Thyroid gland (tissue), 4 donors: ENCODE measurements around the gene ZFP37.
"Not testable (repeated sequence)": the region's sequence is repeated elsewhere in the genome, so short reads cannot be mapped to it uniquely, and the experiment has no call there.

Experiments used
- POLR2A ChIP-seq, 2 donors: fragments of 450-650 bp; IDR thresholded peaks; one replicate each; pipeline ENCODE4 v1.6.1; 2017; ENCODE audit warnings: antibody characterized with exemption in 2 of 2, mild to moderate bottlenecking in 2 of 2, moderate library complexity in 1 of 2
- TF ChIP-seq, protein P1 (sequence below), 6 experiments: fragments of 200-600 bp in 3 of 6; fragments of 450-650 bp in 3 of 6; sonication (generic) in 3 of 6; IDR thresholded peaks; one replicate each; pipeline ENCODE4 v1.5.1; 2016 to 2019; ENCODE audit warnings: antibody characterized with exemption in 6 of 6, mild to moderate bottlenecking in 2 of 6, inconsistent platforms in 1 of 6, moderate library complexity in 1 of 6

DNA sequence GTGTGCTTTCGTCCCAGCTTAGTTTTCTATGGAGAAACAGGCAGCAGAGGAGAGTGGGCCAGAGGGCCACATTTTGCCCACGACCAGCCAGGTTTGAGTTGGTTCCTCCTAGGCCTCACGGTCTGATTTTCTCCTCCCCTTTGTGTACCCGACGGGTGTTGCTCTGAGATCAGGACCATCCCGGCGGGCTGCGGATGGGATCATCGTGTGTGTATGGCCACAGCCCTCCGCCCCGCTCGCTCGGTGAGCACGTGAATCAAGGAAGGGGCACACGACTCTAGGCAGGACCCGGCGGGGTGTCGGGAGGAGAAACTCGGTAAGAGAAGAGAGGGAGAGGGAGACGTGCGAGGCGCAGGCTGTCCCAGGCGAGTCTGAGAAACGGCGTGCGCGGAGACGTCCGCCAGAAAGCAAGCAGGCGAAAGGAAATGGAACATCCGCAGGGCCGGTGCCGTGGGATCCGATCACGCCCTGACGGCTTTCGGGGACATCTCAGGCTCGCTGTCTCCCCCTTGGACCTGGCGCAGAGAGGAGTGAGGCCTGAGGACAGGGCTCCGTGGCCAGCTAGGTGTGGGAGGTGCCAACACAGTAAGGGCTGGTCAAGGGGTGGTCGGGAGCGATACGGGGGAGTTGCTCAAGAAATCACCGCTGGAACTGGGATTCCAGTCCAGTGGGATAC, 5.9 kb upstream of the ZFP37 start:
- TF ChIP-seq, protein P1, sequence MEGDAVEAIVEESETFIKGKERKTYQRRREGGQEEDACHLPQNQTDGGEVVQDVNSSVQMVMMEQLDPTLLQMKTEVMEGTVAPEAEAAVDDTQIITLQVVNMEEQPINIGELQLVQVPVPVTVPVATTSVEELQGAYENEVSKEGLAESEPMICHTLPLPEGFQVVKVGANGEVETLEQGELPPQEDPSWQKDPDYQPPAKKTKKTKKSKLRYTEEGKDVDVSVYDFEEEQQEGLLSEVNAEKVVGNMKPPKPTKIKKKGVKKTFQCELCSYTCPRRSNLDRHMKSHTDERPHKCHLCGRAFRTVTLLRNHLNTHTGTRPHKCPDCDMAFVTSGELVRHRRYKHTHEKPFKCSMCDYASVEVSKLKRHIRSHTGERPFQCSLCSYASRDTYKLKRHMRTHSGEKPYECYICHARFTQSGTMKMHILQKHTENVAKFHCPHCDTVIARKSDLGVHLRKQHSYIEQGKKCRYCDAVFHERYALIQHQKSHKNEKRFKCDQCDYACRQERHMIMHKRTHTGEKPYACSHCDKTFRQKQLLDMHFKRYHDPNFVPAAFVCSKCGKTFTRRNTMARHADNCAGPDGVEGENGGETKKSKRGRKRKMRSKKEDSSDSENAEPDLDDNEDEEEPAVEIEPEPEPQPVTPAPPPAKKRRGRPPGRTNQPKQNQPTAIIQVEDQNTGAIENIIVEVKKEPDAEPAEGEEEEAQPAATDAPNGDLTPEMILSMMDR (IDR thresholded peaks at IDR 0.05) = not testable (repeated sequence)
- TF ChIP-seq POLR2A (IDR thresholded peaks at IDR 0.05) = not testable (repeated sequence)
